RWPE1 (cell line): ENCODE results near the gene ABCA1.
"Not testable (repeated sequence)": the region's sequence is repeated elsewhere in the genome, so short reads cannot be mapped to it uniquely, and the experiment has no call there.

Experiments used
- CTCF ChIA-PET: fragments of 350-600 bp; sonication (Branson Sonifier 250); formaldehyde crosslinking; extraction: SDS; loops from one replicate; lab custom pipeline; 2021; lab: Yijun Ruan, JAX
- POLR2A ChIA-PET: fragments of 400-600 bp; formaldehyde crosslinking; extraction: SDS; loops from one replicate; lab custom pipeline; 2020; ENCODE audit warnings: antibody characterized with exemption; ENCODE audit not compliant: low non-redundant PET; lab: Yijun Ruan, JAX
- DNase-seq: peaks from one replicate; pipeline ENCODE4 v3.0.0; 2012; ENCODE audit warnings: low spot score
- H3K27ac ChIP-seq: fragments of 450-650 bp; 2 replicates; pipeline ENCODE4 v1.5.1; 2017
- TF ChIP-seq, protein P1 (sequence below): fragments of 450-650 bp; conservative IDR thresholded peaks from 2 replicates; pipeline ENCODE4 v1.5.1; 2017; ENCODE audit warnings: low read depth, mild to moderate bottlenecking

The ABCA1 gene

GRCh38 chr9:104961701-104962359, 33.9 kb upstream of the ABCA1 start:
- ChIA-PET POLR2A (no interaction called here), CTCF (interaction anchor here (0.7 to 0.9 kb wide), 3 partner anchors 33 to 602 kb away, joined by 3 to 4 read pairs (median 4); no protein-coding TSS in a partner anchor)
- peak; percentile 31 for DNase-seq
- TF ChIP-seq, protein P1, sequence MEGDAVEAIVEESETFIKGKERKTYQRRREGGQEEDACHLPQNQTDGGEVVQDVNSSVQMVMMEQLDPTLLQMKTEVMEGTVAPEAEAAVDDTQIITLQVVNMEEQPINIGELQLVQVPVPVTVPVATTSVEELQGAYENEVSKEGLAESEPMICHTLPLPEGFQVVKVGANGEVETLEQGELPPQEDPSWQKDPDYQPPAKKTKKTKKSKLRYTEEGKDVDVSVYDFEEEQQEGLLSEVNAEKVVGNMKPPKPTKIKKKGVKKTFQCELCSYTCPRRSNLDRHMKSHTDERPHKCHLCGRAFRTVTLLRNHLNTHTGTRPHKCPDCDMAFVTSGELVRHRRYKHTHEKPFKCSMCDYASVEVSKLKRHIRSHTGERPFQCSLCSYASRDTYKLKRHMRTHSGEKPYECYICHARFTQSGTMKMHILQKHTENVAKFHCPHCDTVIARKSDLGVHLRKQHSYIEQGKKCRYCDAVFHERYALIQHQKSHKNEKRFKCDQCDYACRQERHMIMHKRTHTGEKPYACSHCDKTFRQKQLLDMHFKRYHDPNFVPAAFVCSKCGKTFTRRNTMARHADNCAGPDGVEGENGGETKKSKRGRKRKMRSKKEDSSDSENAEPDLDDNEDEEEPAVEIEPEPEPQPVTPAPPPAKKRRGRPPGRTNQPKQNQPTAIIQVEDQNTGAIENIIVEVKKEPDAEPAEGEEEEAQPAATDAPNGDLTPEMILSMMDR: no peak
- peak overlapping the region; percentile 81 for H3K27ac ChIP-seq

DNA sequence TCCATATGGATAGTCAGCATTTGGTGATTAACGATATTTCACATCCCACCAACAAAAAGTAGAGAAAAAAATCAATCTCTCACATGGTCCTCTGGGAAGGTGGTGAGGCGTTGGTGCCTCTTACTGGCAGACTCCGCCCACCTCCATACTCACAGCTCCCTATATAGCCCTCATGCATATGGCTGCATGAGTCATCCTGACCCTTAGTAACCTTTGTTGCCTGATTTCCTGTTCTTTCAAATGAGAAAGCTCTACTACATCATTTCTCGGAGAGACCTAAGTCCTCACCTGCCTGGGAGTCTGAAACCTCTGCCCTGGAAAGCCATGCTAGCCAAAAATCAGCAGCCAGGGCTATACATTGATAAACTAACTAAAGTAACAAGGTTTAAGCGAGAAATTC, 33.3 kb upstream of the ABCA1 start:
- peak overlapping the region; percentile 11; the same call in 1 of the 2 replicates for H3K27ac ChIP-seq
- DNase-seq: peak; percentile 97
- CTCF ChIA-PET: interaction anchor here (0.7 to 0.9 kb wide), 2 partner anchors 33 to 602 kb away, joined by 3 to 4 read pairs; no protein-coding TSS in a partner anchor
- POLR2A ChIA-PET: no interaction called here
- TF ChIP-seq, protein P1: no peak

DNA sequence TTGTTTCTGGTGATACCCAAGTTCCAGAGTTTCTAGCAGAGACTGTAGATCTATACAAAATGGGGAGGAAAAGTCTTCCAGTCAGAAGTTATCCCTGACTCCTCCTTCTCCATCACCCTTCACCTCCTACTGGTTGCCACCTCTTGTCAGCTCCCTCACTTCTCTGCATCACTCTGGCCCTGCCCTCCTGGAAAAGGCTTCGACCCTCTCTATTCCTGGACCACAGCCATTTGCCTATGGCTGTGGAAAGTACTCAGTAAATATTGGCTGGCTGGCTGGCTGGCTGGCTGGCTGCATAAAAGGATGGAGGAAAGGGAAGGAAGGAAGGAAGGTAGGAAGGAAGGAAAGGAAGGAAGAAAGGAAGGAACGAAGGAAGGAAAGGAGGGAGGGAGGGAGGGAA, 32.7 kb upstream of the ABCA1 start:
- no peak overlapping the region for H3K27ac ChIP-seq
- TF ChIP-seq, protein P1: no peak
- DNase-seq: no peak
- ChIA-PET POLR2A (no interaction called here), CTCF (interaction anchor here (0.9 kb wide), 1 partner anchor 32 kb away, joined by 4 read pairs; no protein-coding TSS in a partner anchor)

GRCh38 chr9:104958751-104959150, 30.8 kb upstream of the ABCA1 start:
- POLR2A ChIA-PET: no interaction called here
- DNase-seq: no peak
- CTCF ChIA-PET: no interaction called here
- no peak overlapping the region for H3K27ac ChIP-seq
- TF ChIP-seq, protein P1: no peak

GRCh38 chr9:104958006-104958405, 30.1 kb upstream of the ABCA1 start:
- DNase-seq, H3K27ac ChIP-seq, POLR2A ChIA-PET: not testable (repeated sequence)
- CTCF ChIA-PET: interaction anchor here (0.5 kb wide), 1 partner anchor 199 kb away, joined by 8 read pairs; no protein-coding TSS in a partner anchor

- TF ChIP-seq, protein P1: no peak
- no peak for DNase-seq
- CTCF ChIA-PET: interaction anchor here (0.7 kb wide), 1 partner anchor 302 kb away, joined by 6 read pairs; no protein-coding TSS in a partner anchor
- POLR2A ChIA-PET: no interaction called here
- no peak overlapping the region for H3K27ac ChIP-seq
Measured at GRCh38 chr9:104951487-104951886, 23.5 kb upstream of the ABCA1 start.

GRCh38 chr9:104950838-104951237, 22.9 kb upstream of the ABCA1 start:
- DNase-seq: no peak
- no peak overlapping the region for H3K27ac ChIP-seq
- TF ChIP-seq, protein P1: no peak
- ChIA-PET POLR2A (no interaction called here), CTCF (interaction anchor here (0.6 kb wide), 1 partner anchor 182 kb away, joined by 4 read pairs; no protein-coding TSS in a partner anchor)
